CD1c-positive myeloid dendritic cell (primary cell): ENCODE measurements around the gene AKAP1.

Experiments
- DNase-seq: peaks from one replicate; pipeline ENCODE4 v3.0.0-alpha.2; 2016; ENCODE audit errors: extremely low spot score

AKAP1 gene

GRCh38 chr17:57165754-57166153 lies 80.7 kb downstream of the AKAP1 start:
- no peak for DNase-seq

- DNase-seq = no peak
Measured at GRCh38 chr17:57166803-57167202, 81.8 kb downstream of the AKAP1 start.

GRCh38 chr17:57168695-57169094 lies 83.6 kb downstream of the AKAP1 start:
- no peak for DNase-seq

DNA sequence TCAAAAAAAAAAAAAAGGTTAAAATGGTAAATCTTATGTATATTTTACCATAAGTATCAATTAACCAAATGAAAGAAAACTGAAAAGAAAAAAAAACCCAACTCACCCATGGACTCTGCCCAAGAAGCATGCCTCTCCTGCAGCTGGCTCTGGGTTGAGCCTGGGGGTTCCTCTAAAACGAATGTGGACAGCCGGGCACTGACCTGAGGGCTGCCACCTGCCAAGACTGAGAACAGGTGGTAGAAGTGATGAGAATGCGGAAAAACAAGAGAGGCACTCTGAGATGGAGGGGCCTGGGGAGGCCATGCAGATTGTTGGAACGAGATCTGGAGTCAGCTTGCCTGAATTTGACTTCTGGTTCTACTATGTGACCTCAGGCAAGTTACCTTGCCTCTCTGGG lies 85.8 kb downstream of the AKAP1 start:
- DNase-seq = no peak
